Activated CD4-positive, alpha-beta T cell treated with anti-CD3 and anti-CD28 coated beads, Interleukin-2, amount 50 U/mL, for 4 hours (primary cell): Measurements from ENCODE around the gene SPECC1L.
"Not testable (repeated sequence)": the region's sequence is repeated elsewhere in the genome, so short reads cannot be mapped to it uniquely, and the experiment has no call there.

Source experiments
- DNase-seq, 2 experiments: peaks; one replicate each; pipeline ENCODE4 v3.0.0-alpha.2; 2020

The SPECC1L gene

DNA sequence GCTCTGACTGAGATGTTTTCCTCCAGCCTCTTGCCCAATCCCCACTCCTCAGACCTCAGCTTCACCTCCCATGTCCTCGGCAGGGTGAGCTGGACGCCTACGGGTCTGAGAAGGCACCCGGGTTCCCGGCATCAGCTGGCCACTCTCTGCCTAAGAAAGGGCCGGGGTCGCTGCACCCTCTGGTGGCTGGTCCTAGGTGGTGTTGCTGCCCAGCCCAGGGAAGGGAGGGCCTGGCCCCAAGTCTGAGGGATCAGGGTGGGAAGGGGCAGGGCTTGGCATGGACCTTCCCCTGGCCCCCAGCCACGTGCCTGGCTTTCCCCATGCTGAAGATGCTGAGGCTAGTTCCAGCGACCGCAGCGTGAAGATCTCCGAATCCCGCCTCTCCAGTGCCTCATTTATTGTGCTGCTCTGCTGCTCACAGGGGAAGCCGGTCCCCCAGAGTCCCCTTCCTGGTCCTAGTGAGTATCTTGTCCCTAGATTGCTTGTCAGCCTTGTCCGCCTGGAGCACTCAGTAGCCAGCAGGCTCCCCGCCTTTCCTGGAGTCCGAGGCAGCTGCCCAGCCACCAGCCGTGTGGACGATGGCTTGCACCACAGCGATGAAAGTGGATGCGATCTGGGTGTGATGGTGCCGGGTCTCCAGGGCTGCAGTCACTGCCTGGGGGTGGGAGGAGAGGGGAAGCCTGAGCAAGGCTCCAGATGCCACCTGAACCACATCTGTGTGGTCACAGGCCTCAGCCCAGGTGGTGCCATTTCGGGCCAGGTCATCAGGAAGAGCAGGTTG, 22.9 kb upstream of the SPECC1L start:
- DNase-seq = peak; percentile 31 to 32

DNA sequence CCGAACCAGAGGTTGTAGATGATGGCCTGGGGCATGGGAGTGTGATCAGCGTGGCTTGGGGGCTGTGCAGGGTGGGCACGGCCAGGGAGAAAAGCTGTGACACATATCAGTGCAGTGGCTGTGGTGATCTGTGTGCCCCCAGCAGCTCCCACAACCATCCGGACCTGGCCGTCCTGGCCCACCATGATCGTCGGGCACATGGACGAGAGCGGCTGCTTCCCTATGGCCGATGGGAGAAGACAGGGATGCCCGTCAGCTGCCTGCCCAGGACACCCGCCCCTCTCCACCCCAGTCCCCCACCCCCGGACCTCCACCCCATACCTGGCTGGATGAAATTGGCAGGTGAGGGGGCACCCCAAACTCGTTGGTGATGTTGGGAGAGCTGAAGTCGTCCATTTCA, 22.0 kb upstream of the SPECC1L start:
- not testable (repeated sequence) for DNase-seq

- not testable (repeated sequence) for DNase-seq
Measured at GRCh38 chr22:24249413-24249812, 21.2 kb upstream of the SPECC1L start.

- not testable (repeated sequence) for DNase-seq
Measured at GRCh38 chr22:24251286-24251685, 19.3 kb upstream of the SPECC1L start.

GRCh38 chr22:24253126-24253525, 17.5 kb upstream of the SPECC1L start:
- not testable (repeated sequence) for DNase-seq

- DNase-seq = not testable (repeated sequence)
Measured at GRCh38 chr22:24256136-24256535, 14.5 kb upstream of the SPECC1L start.

- DNase-seq = not testable (repeated sequence)
Measured at GRCh38 chr22:24256736-24257135, 13.9 kb upstream of the SPECC1L start.

DNA sequence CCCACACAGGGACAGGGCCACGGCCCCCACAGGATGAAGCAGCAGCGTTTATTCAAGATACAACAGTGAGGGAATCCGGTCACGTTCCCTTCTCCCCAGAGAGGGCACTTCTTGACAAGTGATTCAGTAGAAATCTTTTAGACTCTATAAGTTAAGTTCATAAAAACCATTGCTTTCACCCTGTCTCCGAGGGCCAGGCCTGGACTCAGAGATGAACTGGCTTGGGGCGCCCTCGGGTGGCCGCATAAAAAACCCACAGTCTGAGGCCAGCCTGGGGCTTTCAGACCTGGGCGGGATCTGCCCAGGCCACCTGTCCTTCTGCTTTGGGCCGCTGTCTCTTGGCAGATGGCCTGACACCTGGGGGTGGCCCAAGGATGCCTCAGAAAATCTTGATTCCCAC, 11.2 kb upstream of the SPECC1L start:
- peak; percentile 53 to 57 for DNase-seq

DNA sequence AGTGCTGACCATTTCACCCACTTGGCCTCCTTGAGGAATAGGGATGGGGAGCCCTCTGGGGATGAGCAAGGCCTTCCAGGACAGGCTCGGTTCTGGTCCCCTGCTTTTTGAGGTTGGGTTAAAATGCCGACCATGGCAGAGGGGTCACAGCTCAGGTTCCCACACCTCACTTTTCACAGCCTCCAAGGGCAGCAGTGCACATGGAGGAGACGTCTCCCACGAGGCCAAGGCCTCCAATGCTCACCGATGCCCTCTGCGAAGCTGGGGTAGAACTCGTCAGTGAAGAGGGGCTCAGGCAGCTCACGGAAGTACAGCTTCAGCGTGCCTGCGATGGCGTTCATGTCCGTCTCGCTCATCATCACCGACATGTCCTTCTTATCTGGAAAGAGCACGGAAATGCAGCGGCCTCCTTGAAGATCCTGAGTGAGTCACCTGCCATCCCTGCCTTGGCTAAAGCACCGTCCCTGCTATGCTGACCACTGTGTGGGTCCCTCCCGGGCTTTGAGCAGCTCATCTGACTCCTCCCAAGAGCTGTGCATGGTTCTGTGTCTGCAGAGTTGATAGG, 8.4 kb upstream of the SPECC1L start:
- DNase-seq = not testable (repeated sequence)

DNA sequence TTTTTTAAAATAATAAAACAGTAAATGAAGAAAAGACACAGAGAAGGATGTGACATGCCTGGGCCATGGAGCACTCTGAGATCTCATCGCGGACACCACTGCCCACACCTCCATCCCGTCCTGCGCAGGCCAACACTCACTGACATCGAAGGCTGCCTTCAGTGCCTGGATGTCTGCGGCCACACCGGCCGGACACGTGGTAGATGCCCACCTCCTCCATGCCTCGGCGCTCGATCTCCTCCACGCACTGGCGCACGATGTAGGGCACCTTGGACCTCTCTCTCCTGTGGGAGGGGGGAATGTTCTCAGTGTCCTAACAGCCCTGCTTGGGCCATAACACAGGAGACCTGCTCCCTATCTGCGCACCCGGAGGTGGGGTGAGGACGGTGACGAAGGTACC, 7.2 kb upstream of the SPECC1L start:
- DNase-seq = not testable (repeated sequence)

GRCh38 chr22:24264329-24264896, 6.2 kb upstream of the SPECC1L start:
- DNase-seq = not testable (repeated sequence)

DNA sequence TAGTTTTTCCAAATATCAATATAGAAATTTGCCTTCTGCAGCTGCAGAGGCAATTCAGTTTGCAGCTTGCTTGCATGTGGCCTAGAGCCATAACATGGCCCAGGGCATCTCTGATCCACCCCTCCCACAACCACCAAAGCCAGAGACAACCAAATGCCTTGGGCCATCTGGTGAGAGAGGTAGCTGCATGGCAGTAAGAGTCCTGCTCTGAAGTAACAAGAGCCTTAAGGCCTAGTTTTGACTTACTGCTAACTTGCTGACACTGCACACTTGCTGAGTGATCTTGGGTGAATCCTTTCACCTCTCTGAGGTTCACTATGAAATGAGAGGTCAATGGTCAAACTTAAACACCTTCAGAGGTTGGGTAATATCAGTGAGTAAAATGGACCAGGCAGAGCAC, 4.9 kb upstream of the SPECC1L start:
- no peak for DNase-seq

DNA sequence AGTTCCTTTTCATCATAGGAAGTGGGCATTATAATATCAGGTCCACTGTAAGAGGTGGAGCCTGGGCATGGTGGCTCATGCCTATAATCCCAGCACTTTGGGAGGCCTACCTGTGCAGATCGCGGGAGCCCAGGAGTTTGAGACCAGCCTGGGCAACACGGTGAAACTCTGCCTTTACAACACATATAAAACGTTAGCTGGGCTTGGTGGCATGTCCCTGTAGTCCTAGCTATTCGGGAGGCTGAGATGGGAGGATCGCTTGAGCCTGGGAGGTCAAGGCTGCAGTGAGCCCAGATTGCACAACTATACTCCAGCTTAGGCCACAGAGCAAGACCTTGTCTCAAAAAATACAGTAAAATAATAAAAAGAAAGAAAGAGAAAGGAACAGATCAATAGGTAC, 4.1 kb upstream of the SPECC1L start:
- not testable (repeated sequence) for DNase-seq

- DNase-seq = no peak
Measured at GRCh38 chr22:24271386-24271854, 789 bp downstream of the SPECC1L start.

GRCh38 chr22:24273031-24273430, 2.4 kb downstream of the SPECC1L start:
- DNase-seq = not testable (repeated sequence)

DNA sequence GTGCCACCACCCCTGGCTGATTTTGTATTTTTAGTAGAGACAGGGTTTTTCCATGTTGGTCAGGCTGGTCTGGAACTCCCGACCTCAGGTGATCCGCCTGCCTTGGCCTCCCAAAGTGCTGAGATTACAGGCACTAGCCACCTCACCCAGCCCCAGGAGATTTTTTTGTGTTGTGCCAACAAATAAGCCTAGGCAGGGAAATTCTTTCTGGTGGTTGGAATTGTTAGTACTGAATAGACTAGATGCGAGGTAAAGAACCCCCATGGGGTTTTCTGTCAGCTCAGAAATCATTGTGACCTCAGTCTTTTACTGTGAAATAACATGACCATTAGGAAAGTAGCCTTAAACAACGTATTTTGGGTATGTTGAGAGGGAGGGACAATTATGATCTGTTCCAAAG, 3.3 kb downstream of the SPECC1L start:
- DNase-seq = not testable (repeated sequence)

- not testable (repeated sequence) for DNase-seq
Measured at GRCh38 chr22:24274696-24275405, 4.2 kb downstream of the SPECC1L start.

DNA sequence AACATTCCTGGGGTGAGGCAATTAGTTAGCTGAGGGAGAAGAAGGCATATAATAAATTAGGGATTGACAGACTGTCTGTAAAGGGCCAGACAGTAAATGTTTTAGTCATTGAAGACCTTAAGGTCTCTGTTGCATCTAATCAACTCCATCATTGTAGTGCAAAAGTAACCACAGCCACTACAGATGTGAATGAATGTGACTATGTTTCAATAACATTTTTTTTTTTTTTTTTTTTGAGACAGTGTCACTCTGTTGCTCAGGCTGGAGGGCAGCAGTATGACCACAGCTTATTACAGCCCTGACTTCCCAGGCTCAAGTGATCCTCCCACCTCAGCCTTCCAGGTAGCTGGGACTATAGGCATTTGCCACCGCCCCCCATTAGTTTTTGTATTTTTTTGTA, 9.7 kb downstream of the SPECC1L start:
- not testable (repeated sequence) for DNase-seq

DNA sequence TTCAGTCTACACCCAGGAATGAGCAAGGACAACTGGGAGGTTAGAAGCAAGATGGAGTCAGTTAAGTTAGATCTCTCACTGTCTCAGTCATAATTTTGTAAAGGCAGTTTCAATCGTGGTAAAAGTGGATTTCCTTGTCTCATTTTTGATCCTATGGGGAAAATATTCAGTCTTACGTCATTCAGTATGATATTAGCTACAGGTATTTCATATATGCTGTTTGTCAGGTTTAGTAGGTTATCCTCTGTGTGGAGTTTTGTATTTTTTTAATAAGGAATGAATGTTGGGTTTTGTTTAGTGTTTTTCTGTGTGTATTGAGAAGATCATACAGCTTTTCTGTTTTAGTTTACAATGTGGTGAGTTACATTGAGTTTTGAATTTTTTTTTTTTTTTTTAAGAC, 11.8 kb downstream of the SPECC1L start:
- DNase-seq = no peak

DNA sequence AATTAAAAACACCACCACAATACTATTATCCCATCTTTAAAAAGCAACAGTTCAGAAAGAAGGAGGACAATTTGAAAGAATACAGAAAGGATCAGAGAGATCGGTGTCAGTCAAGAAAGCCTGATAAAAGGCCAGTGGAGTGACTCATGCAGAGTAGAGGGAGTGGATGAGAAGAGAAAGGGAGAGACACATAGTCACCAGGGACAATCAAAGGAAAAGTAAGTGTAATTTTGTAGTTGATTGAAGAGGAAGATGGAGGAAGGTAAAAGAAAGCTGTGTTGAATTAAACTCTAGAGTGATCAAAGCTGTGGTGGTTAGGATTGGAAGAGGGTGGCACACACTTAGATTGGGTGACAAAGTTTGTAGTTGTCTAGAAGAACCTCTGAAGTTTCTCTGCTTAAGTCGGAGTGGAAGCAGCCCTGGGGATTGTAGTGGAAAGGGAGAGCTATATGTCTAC, 14.1 kb downstream of the SPECC1L start:
- no peak for DNase-seq

- no peak for DNase-seq
Measured at GRCh38 chr22:24285245-24285644, 14.6 kb downstream of the SPECC1L start.

DNA sequence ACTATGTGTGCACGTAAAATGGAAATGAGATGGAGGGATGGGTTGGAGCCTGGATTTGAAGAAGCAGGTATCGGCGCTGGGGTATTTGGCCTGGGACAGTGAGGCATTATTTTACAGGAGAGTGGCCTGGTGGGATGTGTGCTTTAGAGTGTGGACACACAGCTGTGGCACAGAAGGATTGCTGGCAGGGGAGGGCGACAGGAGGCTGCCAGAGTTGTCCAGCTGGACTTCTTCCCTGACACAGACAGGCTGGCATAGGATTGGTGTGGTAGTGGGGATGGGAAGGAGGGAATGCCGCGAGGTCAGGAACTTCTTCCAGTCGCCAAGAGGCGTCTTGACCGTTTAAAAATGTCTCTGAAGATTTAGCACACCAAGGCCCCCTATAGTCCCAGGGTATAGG, 16.6 kb downstream of the SPECC1L start:
- DNase-seq = not testable (repeated sequence)

DNA sequence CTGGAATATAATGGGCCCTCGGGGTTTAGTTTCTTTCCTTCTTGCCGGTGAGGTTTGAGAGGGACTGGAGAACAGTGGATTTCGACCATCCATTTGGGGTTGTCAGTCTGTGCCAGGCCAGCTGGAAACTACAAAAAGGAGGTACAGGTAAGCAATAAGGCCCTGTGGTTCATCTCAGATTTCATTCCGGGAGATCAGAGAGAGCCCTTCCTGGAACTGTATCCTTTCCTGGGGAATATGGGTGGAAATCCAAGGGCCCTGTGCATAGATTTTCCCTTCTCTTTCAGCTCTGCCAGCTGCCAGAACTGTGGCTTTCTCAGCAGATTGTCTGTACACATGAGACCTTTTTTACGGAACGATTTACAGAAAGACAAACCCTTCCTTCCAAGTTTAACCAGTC, 17.2 kb downstream of the SPECC1L start:
- DNase-seq = not testable (repeated sequence)
